ENCODE data around the gene SLC48A1. TPM values are rescaled to one million over a fixed set of nuclear protein-coding genes. Genes with fewer than 3 reads are reported as not detected.

The SLC48A1 gene
- total and polyA plus RNA-seq, 7 donors, result 12.7 to 28.7 (median 23.5) TPM

DNA sequence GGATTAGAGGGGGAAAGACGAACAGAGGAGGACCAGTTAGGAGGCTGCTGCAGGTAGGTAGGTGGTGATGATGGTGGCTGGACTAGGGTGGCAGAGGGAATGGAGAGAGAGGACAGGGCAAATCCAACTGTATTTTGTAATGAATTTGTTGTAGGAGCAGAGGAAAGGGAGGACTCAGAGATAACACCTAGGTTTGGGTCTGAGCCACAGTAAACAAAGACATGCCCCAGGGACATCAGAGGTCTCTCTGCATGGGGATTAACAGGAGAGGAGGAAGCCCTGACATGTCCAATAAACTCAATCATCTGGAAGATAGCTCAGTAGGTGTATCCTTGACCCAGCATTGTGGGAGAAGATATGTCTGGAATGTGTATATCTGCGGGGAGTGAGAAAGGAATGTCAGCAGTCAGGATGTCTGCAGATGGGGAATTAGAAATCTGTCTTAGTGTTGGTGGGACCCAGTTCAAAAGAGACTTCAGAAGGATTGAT is 4.7 kb upstream of the SLC48A1 start:
- intact Hi-C loops (cut with DNase I), result no loop called here
- H3K4me3 ChIP-seq, result no peak overlapping the region
- no peak overlapping the region for H3K27ac ChIP-seq
- TF ChIP-seq, protein P1, sequence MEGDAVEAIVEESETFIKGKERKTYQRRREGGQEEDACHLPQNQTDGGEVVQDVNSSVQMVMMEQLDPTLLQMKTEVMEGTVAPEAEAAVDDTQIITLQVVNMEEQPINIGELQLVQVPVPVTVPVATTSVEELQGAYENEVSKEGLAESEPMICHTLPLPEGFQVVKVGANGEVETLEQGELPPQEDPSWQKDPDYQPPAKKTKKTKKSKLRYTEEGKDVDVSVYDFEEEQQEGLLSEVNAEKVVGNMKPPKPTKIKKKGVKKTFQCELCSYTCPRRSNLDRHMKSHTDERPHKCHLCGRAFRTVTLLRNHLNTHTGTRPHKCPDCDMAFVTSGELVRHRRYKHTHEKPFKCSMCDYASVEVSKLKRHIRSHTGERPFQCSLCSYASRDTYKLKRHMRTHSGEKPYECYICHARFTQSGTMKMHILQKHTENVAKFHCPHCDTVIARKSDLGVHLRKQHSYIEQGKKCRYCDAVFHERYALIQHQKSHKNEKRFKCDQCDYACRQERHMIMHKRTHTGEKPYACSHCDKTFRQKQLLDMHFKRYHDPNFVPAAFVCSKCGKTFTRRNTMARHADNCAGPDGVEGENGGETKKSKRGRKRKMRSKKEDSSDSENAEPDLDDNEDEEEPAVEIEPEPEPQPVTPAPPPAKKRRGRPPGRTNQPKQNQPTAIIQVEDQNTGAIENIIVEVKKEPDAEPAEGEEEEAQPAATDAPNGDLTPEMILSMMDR (IDR thresholded peaks at IDR 0.05), result no peak
- H3K4me1 ChIP-seq, result peaks cover 4% of the 10 kb centered on the region
- DNase-seq (no peak), ATAC-seq (no peak)
- 45 to 49% (median 48%) methylated on average over 2 of the region's 2 CpGs for WGBS, 3 donors
- H3K9me3 ChIP-seq, result no peaks in the 10 kb centered on the region
- H3K36me3 ChIP-seq (ENCODE audit: insufficient read depth in 1 of 2, low read depth in 1 of 2), result no peaks in the 10 kb centered on the region
- no peaks in the 10 kb centered on the region for H3K27me3 ChIP-seq (ENCODE audit: insufficient read depth in 3 of 3, low read length in 2 of 3)

DNA sequence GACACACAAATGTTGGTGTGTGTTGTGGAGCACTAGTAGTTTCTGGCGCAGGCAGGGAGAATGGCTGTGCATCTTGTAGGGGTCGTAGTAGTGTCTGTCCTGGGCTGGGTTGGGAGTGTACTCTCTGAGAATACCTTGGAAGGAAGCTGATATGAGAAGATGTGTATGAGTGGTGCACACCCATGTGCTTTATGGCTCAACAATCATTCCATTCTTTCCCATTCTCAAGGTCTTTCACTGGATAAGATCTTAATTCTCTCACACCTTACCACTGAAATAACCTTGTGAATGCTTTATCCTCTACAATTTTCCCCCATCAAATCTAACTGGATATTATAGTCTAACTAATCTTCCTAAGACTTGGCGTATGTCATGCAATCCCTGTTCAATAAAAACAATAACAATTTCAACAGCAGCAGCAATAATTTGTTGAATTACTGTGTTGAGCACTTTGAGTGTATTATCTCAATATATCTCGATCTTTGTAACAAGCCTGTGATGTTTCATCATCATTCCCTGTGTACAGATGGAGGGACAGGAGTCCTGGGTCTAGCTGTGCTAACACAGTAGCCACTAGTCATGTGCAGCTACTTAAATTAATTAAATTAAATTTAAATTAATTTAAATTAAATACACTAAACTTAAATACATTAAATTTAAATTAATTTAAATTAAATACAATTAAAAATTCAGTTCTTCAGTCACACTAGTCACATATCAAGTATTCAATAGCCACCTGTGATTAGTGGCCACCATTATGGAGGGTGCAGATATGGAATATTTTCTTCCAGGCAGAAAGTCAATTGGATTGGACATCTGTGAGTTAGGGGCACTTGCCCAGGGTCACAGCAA is 3.6 kb upstream of the SLC48A1 start:
- TF ChIP-seq, protein P1 (IDR thresholded peaks at IDR 0.05), result no peak
- Histone ChIP-seq H3K36me3 (ENCODE audit: insufficient read depth in 1 of 2, low read depth in 1 of 2) (no peaks in the 10 kb centered on the region), H3K9me3 (no peaks in the 10 kb centered on the region), H3K27ac (no peak overlapping the region), H3K4me3 (no peak overlapping the region), H3K4me1 (peaks cover 10% of the 10 kb centered on the region), H3K27me3 (ENCODE audit: insufficient read depth in 3 of 3, low read length in 2 of 3) (no peaks in the 10 kb centered on the region)
- ATAC-seq (no peak), DNase-seq (no peak)
- intact Hi-C loops (cut with DNase I), result no loop called here
- 84 to 88% (median 87%) methylated on average over 4 of the region's 4 CpGs for WGBS, 3 donors

DNA sequence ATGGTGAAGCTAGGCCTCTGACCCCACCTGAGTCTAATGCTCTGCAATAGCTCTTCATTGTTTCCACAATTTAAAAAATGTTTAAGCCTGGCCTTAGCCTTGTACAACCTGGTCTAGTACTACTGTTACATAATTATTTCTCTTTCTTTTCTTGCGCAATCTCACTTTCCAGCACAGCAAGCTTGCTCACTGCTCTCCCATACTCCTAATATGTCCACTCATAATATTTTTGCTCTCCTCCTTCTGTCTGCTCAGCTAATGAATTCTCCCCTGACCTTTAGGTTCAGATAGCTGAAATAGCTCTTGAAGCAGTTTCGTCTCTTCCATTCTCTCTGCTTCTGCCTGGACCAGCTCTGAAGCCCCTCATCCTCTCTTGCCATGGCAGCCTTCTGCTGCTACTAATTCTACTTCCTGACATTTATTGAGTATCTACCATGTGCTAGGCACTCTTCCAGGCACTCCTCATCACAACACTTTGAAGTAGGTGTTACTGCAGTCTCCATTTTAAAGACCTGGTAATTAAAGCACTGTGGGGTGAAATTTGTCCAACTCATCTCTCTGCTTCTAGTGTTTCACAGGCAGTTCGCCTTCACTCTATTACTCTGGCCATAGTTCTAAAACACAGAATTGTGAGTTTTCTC is 2.8 kb upstream of the SLC48A1 start:
- intact Hi-C loops (cut with DNase I), result no loop called here
- DNase-seq (no peak), ATAC-seq (no peak)
- no peaks in the 10 kb centered on the region for H3K27me3 ChIP-seq (ENCODE audit: insufficient read depth in 3 of 3, low read length in 2 of 3)
- no peak overlapping the region for H3K27ac ChIP-seq
- no peaks in the 10 kb centered on the region for H3K9me3 ChIP-seq
- H3K4me1 ChIP-seq, result peaks cover 18% of the 10 kb centered on the region
- TF ChIP-seq, protein P1 (IDR thresholded peaks at IDR 0.05), result no peak
- WGBS, 3 donors, result 79 to 89% (median 88%) methylated on average over 3 of the region's 3 CpGs
- H3K36me3 ChIP-seq (ENCODE audit: insufficient read depth in 1 of 2, low read depth in 1 of 2), result no peaks in the 10 kb centered on the region
- no peak overlapping the region for H3K4me3 ChIP-seq

DNA sequence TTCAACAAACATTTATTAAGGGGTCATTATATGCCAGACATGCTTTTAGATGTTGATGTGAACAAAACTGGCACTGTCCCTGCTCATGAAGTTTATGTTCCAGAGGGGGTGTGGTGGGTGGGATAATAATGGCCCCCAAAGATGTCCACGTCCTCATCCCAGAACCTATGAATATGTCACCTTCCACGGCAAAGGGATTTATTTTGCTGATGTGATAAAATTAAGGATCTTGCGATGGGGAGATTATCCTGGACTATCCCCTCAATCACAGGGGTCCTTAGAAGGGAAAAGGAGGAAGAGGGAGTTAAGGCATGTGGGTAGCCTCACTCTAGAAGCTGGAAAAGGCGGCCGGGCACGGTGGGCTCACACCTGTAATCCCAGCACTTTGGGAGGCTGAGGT is 1.7 kb upstream of the SLC48A1 start:
- no peaks in the 10 kb centered on the region for H3K36me3 ChIP-seq (ENCODE audit: insufficient read depth in 1 of 2, low read depth in 1 of 2)
- WGBS, 3 donors, result 91 to 93% (median 91%) methylated on average over 6 of the region's 6 CpGs
- TF ChIP-seq, protein P1 (IDR thresholded peaks at IDR 0.05), result no peak
- ATAC-seq (no peak), DNase-seq (no peak)
- H3K27ac ChIP-seq, result no peak overlapping the region
- no peaks in the 10 kb centered on the region for H3K27me3 ChIP-seq (ENCODE audit: insufficient read depth in 3 of 3, low read length in 2 of 3)
- intact Hi-C loops (cut with DNase I), result no loop called here
- H3K9me3 ChIP-seq, result no peaks in the 10 kb centered on the region
- no peak overlapping the region for H3K4me3 ChIP-seq
- peaks cover 29% of the 10 kb centered on the region for H3K4me1 ChIP-seq

All from psoas muscle (tissue), 8 donors.